HCT116 (cell line): Measurements from ENCODE around the gene PAX6. TPM values are rescaled to one million over a fixed set of nuclear protein-coding genes. Genes with fewer than 3 reads are reported as not detected.

Source experiments
- ATAC-seq: fragments of 200-7000 bp; cut with Tn5 transposase; 2 replicates; pipeline ENCODE4 v1.9.1; 2020; ENCODE audit warnings: mild to moderate bottlenecking, moderate library complexity
- BruUV-seq: library from RNA; stranded (reverse); fragments of 400-500 nt; replicated peaks from 2 replicates; lab custom pipeline; 2021; lab: Mats Ljungman, UMichigan
- CTCF ChIA-PET: fragments of 300-600 bp; sonication (Branson Sonifier 250); formaldehyde crosslinking; loops from one replicate; lab custom pipeline; 2021; ENCODE audit warnings: antibody characterized with exemption; lab: Charles Lee
- POLR2A ChIA-PET: fragments of 300-600, 350-600 bp; sonication (Branson Sonifier 250); formaldehyde crosslinking; loops from one replicate; lab custom pipeline; 2021; ENCODE audit warnings: antibody characterized with exemption; lab: Charles Lee
- RAD21 ChIA-PET, 2 experiments: fragments of 300-600 bp; sonication (Branson Sonifier 250); formaldehyde crosslinking; loops; one replicate each; lab custom pipeline; 2023; ENCODE audit warnings: low total read pairs in 2 of 2; ENCODE audit not compliant: uncharacterized antibody in 2 of 2, unreplicated experiment in 2 of 2, low non-redundant PET in 1 of 2; lab: Charles Lee
- DNase-seq: peaks from one replicate; pipeline ENCODE4 v3.0.0-alpha.2; 2010; ENCODE audit warnings: low read depth, low spot score
- H2AFZ ChIP-seq: fragments of 200-600 bp; shearing (Covaris generic), sonication (generic); 2 replicates; pipeline ENCODE4 v1.6.1; 2017; ENCODE audit warnings: low read depth, mixed run types, mixed read lengths, antibody characterized with exemption, low read length; ENCODE audit not compliant: poor library complexity, severe bottlenecking
- H3K27ac ChIP-seq: 2 replicates; pipeline ENCODE4 v1.5.1; 2012; ENCODE audit warnings: low read depth, low read length
- H3K27me3 ChIP-seq: fragments of 200-600 bp; sonication (generic); 2 replicates; pipeline ENCODE4 v1.6.1; 2016; ENCODE audit warnings: mixed run types, low read length, mixed read lengths; ENCODE audit not compliant: insufficient read depth
- H3K36me3 ChIP-seq, 2 experiments: fragments of 200-500 bp in 1 of 2; fragments of 200-600 bp in 1 of 2; sonication (Bioruptor generic) in 1 of 2; sonication (generic) in 1 of 2; 2 replicates each; pipeline versions ENCODE4 v1.5.1 to v1.6.1; 2014 to 2016; ENCODE audit warnings: low read length in 2 of 2, inconsistent platforms in 1 of 2, mixed read lengths in 1 of 2, mixed run types in 1 of 2; ENCODE audit not compliant: insufficient read depth in 2 of 2, control insufficient read depth in 1 of 2
- H3K4me1 ChIP-seq, 2 experiments: fragments of 200-600 bp in 1 of 2; sonication (generic) in 1 of 2; 2 replicates each; pipeline versions ENCODE4 v1.5.1 to v1.6.1; 2012 to 2017; ENCODE audit warnings: low read length in 2 of 2, inconsistent platforms in 1 of 2, mild to moderate bottlenecking in 1 of 2, mixed read lengths in 1 of 2, mixed run types in 1 of 2, moderate library complexity in 1 of 2; ENCODE audit not compliant: insufficient read depth in 2 of 2, control insufficient read depth in 1 of 2
- H3K4me2 ChIP-seq: fragments of 200-600 bp; sonication (generic); 2 replicates; pipeline ENCODE4 v1.6.1; 2017; ENCODE audit warnings: mixed run types, low read length, mixed read lengths
- H3K4me3 ChIP-seq, 2 experiments: fragments of 200-600 bp in 1 of 2; sonication (generic) in 1 of 2; replicated peaks in 1 of 2; 2 replicates each; pipeline ENCODE4 v1.5.1; 2011 to 2016; ENCODE audit warnings: low read length in 2 of 2, control low read depth in 1 of 2, low read depth in 1 of 2, mild to moderate bottlenecking in 1 of 2, mixed read lengths in 1 of 2, mixed run types in 1 of 2
- H3K79me2 ChIP-seq: fragments of 200-600 bp; sonication (generic); 2 replicates; pipeline ENCODE4 v1.6.1; 2017; ENCODE audit warnings: mild to moderate bottlenecking, mixed run types, low read length, moderate library complexity, mixed read lengths; ENCODE audit not compliant: insufficient read depth
- H3K9ac ChIP-seq: fragments of 200-600 bp; sonication (generic); 2 replicates; pipeline ENCODE4 v1.6.1; 2016; ENCODE audit warnings: low read length, mixed read lengths
- H3K9me2 ChIP-seq: fragments of 200-600 bp; sonication (generic), shearing (Covaris generic); 2 replicates; pipeline ENCODE4 v1.6.1; 2017; ENCODE audit warnings: mixed run types, mild to moderate bottlenecking, moderate library complexity; ENCODE audit not compliant: insufficient read depth
- H3K9me3 ChIP-seq, 2 experiments: fragments of 200-500 bp in 1 of 2; fragments of 200-600 bp in 1 of 2; sonication (Bioruptor generic) in 1 of 2; sonication (generic) in 1 of 2; 2 replicates each; pipeline ENCODE4 v1.6.1; 2014 to 2017; ENCODE audit warnings: low read length in 2 of 2, mixed read lengths in 2 of 2, inconsistent platforms in 1 of 2, low read depth in 1 of 2, mild to moderate bottlenecking in 1 of 2, mixed run types in 1 of 2, moderate library complexity in 1 of 2; ENCODE audit not compliant: control insufficient read depth in 1 of 2, insufficient read depth in 1 of 2
- H4K20me1 ChIP-seq: fragments of 200-600 bp; sonication (generic), shearing (Covaris generic); 2 replicates; pipeline ENCODE4 v1.6.1; 2017; ENCODE audit warnings: mixed run types, mild to moderate bottlenecking, moderate library complexity; ENCODE audit not compliant: insufficient read depth
- CBX3 ChIP-seq: IDR thresholded peaks from 2 replicates; pipeline ENCODE4 v1.6.1; 2012; ENCODE audit warnings: low read depth
- CEBPB ChIP-seq: IDR thresholded peaks from 2 replicates; pipeline ENCODE4 v1.6.1; 2012; ENCODE audit warnings: low read depth
- EGR1 ChIP-seq: IDR thresholded peaks from 2 replicates; pipeline ENCODE4 v1.6.1; 2012; ENCODE audit warnings: low read depth
- ELF1 ChIP-seq: IDR thresholded peaks from 2 replicates; pipeline ENCODE4 v1.6.1; 2012; ENCODE audit warnings: low read depth, borderline replicate concordance
- EZH2 ChIP-seq: fragments of 200-600 bp; sonication (generic); IDR thresholded peaks from 2 replicates; pipeline ENCODE4 v1.6.1; 2017; ENCODE audit warnings: antibody characterized with exemption, mixed run types
- EZH2phosphoT487 ChIP-seq: fragments of 200-600 bp; IDR thresholded peaks from 2 replicates; pipeline ENCODE4 v1.6.1; 2018; ENCODE audit warnings: antibody characterized with exemption, borderline replicate concordance
- FOSL1 ChIP-seq: IDR thresholded peaks from 2 replicates; pipeline ENCODE4 v1.6.1; 2012; ENCODE audit warnings: low read depth
- JUND ChIP-seq: IDR thresholded peaks from 2 replicates; pipeline ENCODE4 v1.6.1; 2012
- POLR2A ChIP-seq: IDR thresholded peaks from 2 replicates; pipeline ENCODE4 v1.7.0; 2011; ENCODE audit warnings: borderline replicate concordance; ENCODE audit not compliant: insufficient read depth, insufficient read length; ENCODE audit errors: extremely low read depth
- POLR2AphosphoS5 ChIP-seq: IDR thresholded peaks from 2 replicates; pipeline ENCODE4 v1.6.1; 2011; ENCODE audit warnings: mild to moderate bottlenecking, low read depth, low read length, moderate library complexity
- RAD21 ChIP-seq: IDR thresholded peaks from 2 replicates; pipeline ENCODE4 v1.6.1; 2012; ENCODE audit warnings: low read depth, mild to moderate bottlenecking
- SIN3A ChIP-seq: IDR thresholded peaks from 2 replicates; pipeline ENCODE4 v1.6.1; 2012; ENCODE audit warnings: low read depth
- SP1 ChIP-seq: IDR thresholded peaks from 2 replicates; pipeline ENCODE4 v1.6.1; 2012; ENCODE audit warnings: low read depth
- TCF7L2 ChIP-seq: IDR thresholded peaks from 2 replicates; pipeline ENCODE4 v1.7.0; 2011; ENCODE audit warnings: borderline replicate concordance, inconsistent platforms; ENCODE audit not compliant: insufficient read depth, insufficient read length; ENCODE audit errors: extremely low read depth
- ZFX ChIP-seq: fragments of 450-650 bp; IDR thresholded peaks from 2 replicates; pipeline ENCODE4 v1.6.1; 2017
- intact Hi-C: fragments of 100-400 bp; cut with micrococcal nuclease; formaldehyde crosslinking; loops from 2 replicates; pipeline ENCODE4 v1.10.0; 2022
- total RNA-seq: library from RNA; stranded (reverse); gene quantifications from one replicate; pipeline ENCODE4 v1.2.1, GENCODE V29; 2021; ENCODE audit not compliant: unreplicated experiment
- TF ChIP-seq, protein P1 (sequence below), 3 experiments: fragments of 200-600 bp in 1 of 3; sonication (generic) in 1 of 3; IDR thresholded peaks in 2 of 3; conservative IDR thresholded peaks in 1 of 3; 2 replicates each; pipeline ENCODE4 v1.5.1; 2012 to 2017; ENCODE audit warnings: low read depth in 2 of 3, low read length in 2 of 3, antibody characterized with exemption in 1 of 3, borderline replicate concordance in 1 of 3, control low read depth in 1 of 3, mild to moderate bottlenecking in 1 of 3, mixed read lengths in 1 of 3, mixed run types in 1 of 3, moderate library complexity in 1 of 3; ENCODE audit not compliant: insufficient read depth in 1 of 3
- TF ChIP-seq, protein P2 (sequence below): IDR thresholded peaks from 2 replicates; pipeline ENCODE4 v1.6.1; 2011; ENCODE audit warnings: mild to moderate bottlenecking, low read length, moderate library complexity; ENCODE audit not compliant: insufficient replicate concordance; ENCODE audit errors: extremely low read depth
- TF ChIP-seq, protein P3 (sequence below): IDR thresholded peaks from 2 replicates; pipeline ENCODE4 v1.6.1; 2012; ENCODE audit warnings: low read depth
- TF ChIP-seq, protein P4 (sequence below): IDR thresholded peaks from 2 replicates; pipeline ENCODE4 v1.6.1; 2012
- TF ChIP-seq, protein P5 (sequence below): IDR thresholded peaks from 2 replicates; pipeline ENCODE4 v1.6.1; 2012

PAX6 gene
- total RNA-seq, 1 experiment from 2014 or later, result 5.3 TPM

DNA sequence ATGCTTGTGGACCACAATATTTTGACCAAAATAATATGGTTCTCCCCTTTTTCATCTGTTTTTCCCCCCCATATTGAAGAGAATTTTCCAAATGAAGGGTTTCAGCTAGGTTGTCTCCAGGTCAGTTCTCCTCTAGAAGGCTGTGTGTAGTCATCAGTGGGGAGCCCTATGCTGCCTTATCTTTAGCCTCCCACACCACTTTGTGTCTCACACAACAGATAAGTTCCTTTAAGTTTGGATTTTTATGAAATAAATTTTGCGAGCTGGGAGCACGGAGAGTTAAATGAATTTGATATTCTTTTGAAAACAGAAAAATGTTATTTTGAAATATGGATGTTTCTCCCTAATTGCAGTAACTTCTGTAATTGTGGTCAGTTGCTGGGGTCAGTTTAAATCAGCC, 28.9 kb downstream of the PAX6 start:
- no peaks in the 10 kb centered on the region for H3K79me2 ChIP-seq
- ATAC-seq (no peak), DNase-seq (no peak)
- CTCF ChIA-PET, result no interaction called here
- no peaks in the 10 kb centered on the region for H3K27me3 ChIP-seq
- POLR2A ChIA-PET, result no interaction called here
- H3K4me3 ChIP-seq, result no peak overlapping the region
- H4K20me1 ChIP-seq, result no peaks in the 10 kb centered on the region
- no peaks in the 10 kb centered on the region for H3K9me2 ChIP-seq
- H3K4me2 ChIP-seq, result no peak overlapping the region
- no peaks in the 10 kb centered on the region for H3K36me3 ChIP-seq
- H3K9me3 ChIP-seq, result no peaks in the 10 kb centered on the region
- no peaks in the 10 kb centered on the region for H3K4me1 ChIP-seq
- no peak overlapping the region for H3K27ac ChIP-seq
- intact Hi-C loops, result no loop called here
- no peak overlapping the region for H3K9ac ChIP-seq
- H2AFZ ChIP-seq, result no peak overlapping the region
- TF ChIP-seq SP1 (no peak), EGR1 (no peak), RAD21 (no peak), ELF1 (no peak), CEBPB (no peak), JUND (no peak), EZH2 (no peak), ZFX (no peak), TCF7L2 (no peak), EZH2phosphoT487 (no peak), POLR2A (no peak), POLR2AphosphoS5 (no peak), SIN3A (no peak), FOSL1 (no peak), CBX3 (no peak)
- TF ChIP-seq, protein P1, sequence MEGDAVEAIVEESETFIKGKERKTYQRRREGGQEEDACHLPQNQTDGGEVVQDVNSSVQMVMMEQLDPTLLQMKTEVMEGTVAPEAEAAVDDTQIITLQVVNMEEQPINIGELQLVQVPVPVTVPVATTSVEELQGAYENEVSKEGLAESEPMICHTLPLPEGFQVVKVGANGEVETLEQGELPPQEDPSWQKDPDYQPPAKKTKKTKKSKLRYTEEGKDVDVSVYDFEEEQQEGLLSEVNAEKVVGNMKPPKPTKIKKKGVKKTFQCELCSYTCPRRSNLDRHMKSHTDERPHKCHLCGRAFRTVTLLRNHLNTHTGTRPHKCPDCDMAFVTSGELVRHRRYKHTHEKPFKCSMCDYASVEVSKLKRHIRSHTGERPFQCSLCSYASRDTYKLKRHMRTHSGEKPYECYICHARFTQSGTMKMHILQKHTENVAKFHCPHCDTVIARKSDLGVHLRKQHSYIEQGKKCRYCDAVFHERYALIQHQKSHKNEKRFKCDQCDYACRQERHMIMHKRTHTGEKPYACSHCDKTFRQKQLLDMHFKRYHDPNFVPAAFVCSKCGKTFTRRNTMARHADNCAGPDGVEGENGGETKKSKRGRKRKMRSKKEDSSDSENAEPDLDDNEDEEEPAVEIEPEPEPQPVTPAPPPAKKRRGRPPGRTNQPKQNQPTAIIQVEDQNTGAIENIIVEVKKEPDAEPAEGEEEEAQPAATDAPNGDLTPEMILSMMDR (IDR thresholded peaks at IDR 0.05 in 2 of 3, conservative IDR thresholded peaks at IDR 0.05 in 1 of 3; ENCODE audit: borderline replicate concordance in 1 of 3, insufficient read depth in 1 of 3, low read depth in 2 of 3, low read length in 2 of 3), result no peak
- TF ChIP-seq, protein P2, sequence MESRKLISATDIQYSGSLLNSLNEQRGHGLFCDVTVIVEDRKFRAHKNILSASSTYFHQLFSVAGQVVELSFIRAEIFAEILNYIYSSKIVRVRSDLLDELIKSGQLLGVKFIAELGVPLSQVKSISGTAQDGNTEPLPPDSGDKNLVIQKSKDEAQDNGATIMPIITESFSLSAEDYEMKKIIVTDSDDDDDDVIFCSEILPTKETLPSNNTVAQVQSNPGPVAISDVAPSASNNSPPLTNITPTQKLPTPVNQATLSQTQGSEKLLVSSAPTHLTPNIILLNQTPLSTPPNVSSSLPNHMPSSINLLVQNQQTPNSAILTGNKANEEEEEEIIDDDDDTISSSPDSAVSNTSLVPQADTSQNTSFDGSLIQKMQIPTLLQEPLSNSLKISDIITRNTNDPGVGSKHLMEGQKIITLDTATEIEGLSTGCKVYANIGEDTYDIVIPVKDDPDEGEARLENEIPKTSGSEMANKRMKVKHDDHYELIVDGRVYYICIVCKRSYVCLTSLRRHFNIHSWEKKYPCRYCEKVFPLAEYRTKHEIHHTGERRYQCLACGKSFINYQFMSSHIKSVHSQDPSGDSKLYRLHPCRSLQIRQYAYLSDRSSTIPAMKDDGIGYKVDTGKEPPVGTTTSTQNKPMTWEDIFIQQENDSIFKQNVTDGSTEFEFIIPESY, result no peak
- TF ChIP-seq, protein P3, sequence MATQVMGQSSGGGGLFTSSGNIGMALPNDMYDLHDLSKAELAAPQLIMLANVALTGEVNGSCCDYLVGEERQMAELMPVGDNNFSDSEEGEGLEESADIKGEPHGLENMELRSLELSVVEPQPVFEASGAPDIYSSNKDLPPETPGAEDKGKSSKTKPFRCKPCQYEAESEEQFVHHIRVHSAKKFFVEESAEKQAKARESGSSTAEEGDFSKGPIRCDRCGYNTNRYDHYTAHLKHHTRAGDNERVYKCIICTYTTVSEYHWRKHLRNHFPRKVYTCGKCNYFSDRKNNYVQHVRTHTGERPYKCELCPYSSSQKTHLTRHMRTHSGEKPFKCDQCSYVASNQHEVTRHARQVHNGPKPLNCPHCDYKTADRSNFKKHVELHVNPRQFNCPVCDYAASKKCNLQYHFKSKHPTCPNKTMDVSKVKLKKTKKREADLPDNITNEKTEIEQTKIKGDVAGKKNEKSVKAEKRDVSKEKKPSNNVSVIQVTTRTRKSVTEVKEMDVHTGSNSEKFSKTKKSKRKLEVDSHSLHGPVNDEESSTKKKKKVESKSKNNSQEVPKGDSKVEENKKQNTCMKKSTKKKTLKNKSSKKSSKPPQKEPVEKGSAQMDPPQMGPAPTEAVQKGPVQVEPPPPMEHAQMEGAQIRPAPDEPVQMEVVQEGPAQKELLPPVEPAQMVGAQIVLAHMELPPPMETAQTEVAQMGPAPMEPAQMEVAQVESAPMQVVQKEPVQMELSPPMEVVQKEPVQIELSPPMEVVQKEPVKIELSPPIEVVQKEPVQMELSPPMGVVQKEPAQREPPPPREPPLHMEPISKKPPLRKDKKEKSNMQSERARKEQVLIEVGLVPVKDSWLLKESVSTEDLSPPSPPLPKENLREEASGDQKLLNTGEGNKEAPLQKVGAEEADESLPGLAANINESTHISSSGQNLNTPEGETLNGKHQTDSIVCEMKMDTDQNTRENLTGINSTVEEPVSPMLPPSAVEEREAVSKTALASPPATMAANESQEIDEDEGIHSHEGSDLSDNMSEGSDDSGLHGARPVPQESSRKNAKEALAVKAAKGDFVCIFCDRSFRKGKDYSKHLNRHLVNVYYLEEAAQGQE, result no peak
- TF ChIP-seq, protein P4, sequence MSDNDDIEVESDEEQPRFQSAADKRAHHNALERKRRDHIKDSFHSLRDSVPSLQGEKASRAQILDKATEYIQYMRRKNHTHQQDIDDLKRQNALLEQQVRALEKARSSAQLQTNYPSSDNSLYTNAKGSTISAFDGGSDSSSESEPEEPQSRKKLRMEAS, result no peak
- TF ChIP-seq, protein P5, sequence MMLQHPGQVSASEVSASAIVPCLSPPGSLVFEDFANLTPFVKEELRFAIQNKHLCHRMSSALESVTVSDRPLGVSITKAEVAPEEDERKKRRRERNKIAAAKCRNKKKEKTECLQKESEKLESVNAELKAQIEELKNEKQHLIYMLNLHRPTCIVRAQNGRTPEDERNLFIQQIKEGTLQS, result no peak
- RAD21 ChIA-PET, result no interaction called here
- BruUV-seq, result no TSS peak
